Effector memory CD4-positive, alpha-beta T cell (primary cell): ENCODE data around the gene CPNE6.
A peak's percentile ranks its signal among the peaks of the same experiment; 100 is the strongest.

Experiments used
- DNase-seq, 3 donors: peaks; one replicate each; pipeline ENCODE4 v3.0.0-alpha.2; 2020
- H3K27ac ChIP-seq: 2 replicates; pipeline ENCODE4 v1.7.0; 2013; ENCODE audit warnings: mild to moderate bottlenecking, low read length, moderate library complexity; ENCODE audit not compliant: insufficient read depth, poor library complexity, severe bottlenecking
- H3K27me3 ChIP-seq: replicated peaks from 2 replicates; pipeline ENCODE4 v1.7.0; 2013; ENCODE audit warnings: mild to moderate bottlenecking, low read length; ENCODE audit not compliant: insufficient read depth, control insufficient read depth, poor library complexity, severe bottlenecking
- H3K36me3 ChIP-seq: 2 replicates; pipeline ENCODE4 v1.7.0; 2013; ENCODE audit warnings: mild to moderate bottlenecking, low read length, moderate library complexity; ENCODE audit not compliant: control insufficient read depth, insufficient read depth
- H3K4me1 ChIP-seq: 2 replicates; pipeline ENCODE4 v1.7.0; 2013; ENCODE audit warnings: low read length, mild to moderate bottlenecking; ENCODE audit not compliant: control insufficient read depth, insufficient read depth, poor library complexity, severe bottlenecking
- H3K4me3 ChIP-seq: 2 replicates; pipeline ENCODE4 v1.7.0; 2013; ENCODE audit warnings: low read length, low read depth, mild to moderate bottlenecking; ENCODE audit not compliant: insufficient read depth, poor library complexity, severe bottlenecking
- H3K9me3 ChIP-seq: 2 replicates; pipeline ENCODE4 v1.7.0; 2013; ENCODE audit warnings: mild to moderate bottlenecking, low read length, moderate library complexity; ENCODE audit not compliant: control insufficient read depth

Gene CPNE6

GRCh38 chr14:24054324-24054641 is 17.1 kb upstream of the CPNE6 start:
- H3K9me3 ChIP-seq = no peaks in the 10 kb centered on the region
- H3K4me1 ChIP-seq = peaks cover 10% of the 10 kb centered on the region
- H3K4me3 ChIP-seq = no peak overlapping the region
- H3K36me3 ChIP-seq = no peaks in the 10 kb centered on the region
- no peak overlapping the region for H3K27ac ChIP-seq
- DNase-seq = no peak
- H3K27me3 ChIP-seq = no peaks in the 10 kb centered on the region

- Histone ChIP-seq H3K27ac (no peak overlapping the region), H3K9me3 (no peaks in the 10 kb centered on the region), H3K36me3 (no peaks in the 10 kb centered on the region), H3K4me3 (no peak overlapping the region), H3K27me3 (no peaks in the 10 kb centered on the region), H3K4me1 (peaks cover 10% of the 10 kb centered on the region)
- no peak for DNase-seq
Measured at GRCh38 chr14:24054646-24055045, 16.7 kb upstream of the CPNE6 start.

- H3K27ac ChIP-seq = no peak overlapping the region
- H3K27me3 ChIP-seq = no peaks in the 10 kb centered on the region
- peaks cover 10% of the 10 kb centered on the region for H3K4me1 ChIP-seq
- DNase-seq = no peak
- no peaks in the 10 kb centered on the region for H3K9me3 ChIP-seq
- no peak overlapping the region for H3K4me3 ChIP-seq
- no peaks in the 10 kb centered on the region for H3K36me3 ChIP-seq
Measured at GRCh38 chr14:24055971-24056799, 15.2 kb upstream of the CPNE6 start.

- H3K4me3 ChIP-seq = no peak overlapping the region
- no peaks in the 10 kb centered on the region for H3K36me3 ChIP-seq
- H3K27me3 ChIP-seq = no peaks in the 10 kb centered on the region
- no peak overlapping the region for H3K27ac ChIP-seq
- DNase-seq = no peak
- H3K4me1 ChIP-seq = peaks cover 7% of the 10 kb centered on the region
- no peaks in the 10 kb centered on the region for H3K9me3 ChIP-seq
Measured at GRCh38 chr14:24056800-24057184, 14.6 kb upstream of the CPNE6 start.

GRCh38 chr14:24057271-24057670 is 14.1 kb upstream of the CPNE6 start:
- Histone ChIP-seq H3K4me1 (peaks cover 4% of the 10 kb centered on the region), H3K9me3 (no peaks in the 10 kb centered on the region), H3K27me3 (no peaks in the 10 kb centered on the region), H3K4me3 (no peak overlapping the region), H3K36me3 (no peaks in the 10 kb centered on the region), H3K27ac (no peak overlapping the region)
- DNase-seq = no peak

- no peaks in the 10 kb centered on the region for H3K27me3 ChIP-seq
- H3K4me3 ChIP-seq = no peak overlapping the region
- H3K36me3 ChIP-seq = no peaks in the 10 kb centered on the region
- no peak for DNase-seq
- no peaks in the 10 kb centered on the region for H3K4me1 ChIP-seq
- no peaks in the 10 kb centered on the region for H3K9me3 ChIP-seq
- H3K27ac ChIP-seq = no peak overlapping the region
Measured at GRCh38 chr14:24057867-24058259, 13.5 kb upstream of the CPNE6 start.

GRCh38 chr14:24058260-24058950 is 13.0 kb upstream of the CPNE6 start:
- H3K4me3 ChIP-seq = no peak overlapping the region
- peak in 1 of 3 donors; percentile 59 for DNase-seq
- no peaks in the 10 kb centered on the region for H3K4me1 ChIP-seq
- H3K9me3 ChIP-seq = no peaks in the 10 kb centered on the region
- no peaks in the 10 kb centered on the region for H3K36me3 ChIP-seq
- no peak overlapping the region for H3K27ac ChIP-seq
- H3K27me3 ChIP-seq = no peaks in the 10 kb centered on the region

- no peak overlapping the region for H3K4me3 ChIP-seq
- H3K27ac ChIP-seq = no peak overlapping the region
- H3K4me1 ChIP-seq = no peaks in the 10 kb centered on the region
- H3K36me3 ChIP-seq = no peaks in the 10 kb centered on the region
- DNase-seq = no peak
- no peaks in the 10 kb centered on the region for H3K9me3 ChIP-seq
- no peaks in the 10 kb centered on the region for H3K27me3 ChIP-seq
Measured at GRCh38 chr14:24058951-24059475, 12.3 kb upstream of the CPNE6 start.

GRCh38 chr14:24059841-24060388 is 11.4 kb upstream of the CPNE6 start:
- Histone ChIP-seq H3K9me3 (no peaks in the 10 kb centered on the region), H3K36me3 (no peaks in the 10 kb centered on the region), H3K4me3 (no peak overlapping the region), H3K27me3 (no peaks in the 10 kb centered on the region), H3K27ac (no peak overlapping the region), H3K4me1 (no peaks in the 10 kb centered on the region)
- no peak for DNase-seq

GRCh38 chr14:24060443-24060842 is 10.9 kb upstream of the CPNE6 start:
- Histone ChIP-seq H3K4me3 (no peak overlapping the region), H3K4me1 (no peaks in the 10 kb centered on the region), H3K27ac (no peak overlapping the region), H3K27me3 (no peaks in the 10 kb centered on the region), H3K36me3 (no peaks in the 10 kb centered on the region), H3K9me3 (no peaks in the 10 kb centered on the region)
- DNase-seq = no peak
